SW480 (cell line): Measurements from ENCODE around the gene TRIO.

ENCODE experiments used
- DNase-seq: peaks from one replicate; pipeline ENCODE4 v3.0.0-alpha.2; 2016; ENCODE audit warnings: low spot score

The TRIO gene

GRCh38 chr5:14245132-14245925 is 102.2 kb downstream of the TRIO start:
- DNase-seq: no peak

- DNase-seq: no peak
These were observed 103.4 kb downstream of the TRIO start for GRCh38 chr5:14246350-14247053.

- DNase-seq: no peak
These were observed 103.9 kb downstream of the TRIO start for GRCh38 chr5:14247054-14247386.

DNA sequence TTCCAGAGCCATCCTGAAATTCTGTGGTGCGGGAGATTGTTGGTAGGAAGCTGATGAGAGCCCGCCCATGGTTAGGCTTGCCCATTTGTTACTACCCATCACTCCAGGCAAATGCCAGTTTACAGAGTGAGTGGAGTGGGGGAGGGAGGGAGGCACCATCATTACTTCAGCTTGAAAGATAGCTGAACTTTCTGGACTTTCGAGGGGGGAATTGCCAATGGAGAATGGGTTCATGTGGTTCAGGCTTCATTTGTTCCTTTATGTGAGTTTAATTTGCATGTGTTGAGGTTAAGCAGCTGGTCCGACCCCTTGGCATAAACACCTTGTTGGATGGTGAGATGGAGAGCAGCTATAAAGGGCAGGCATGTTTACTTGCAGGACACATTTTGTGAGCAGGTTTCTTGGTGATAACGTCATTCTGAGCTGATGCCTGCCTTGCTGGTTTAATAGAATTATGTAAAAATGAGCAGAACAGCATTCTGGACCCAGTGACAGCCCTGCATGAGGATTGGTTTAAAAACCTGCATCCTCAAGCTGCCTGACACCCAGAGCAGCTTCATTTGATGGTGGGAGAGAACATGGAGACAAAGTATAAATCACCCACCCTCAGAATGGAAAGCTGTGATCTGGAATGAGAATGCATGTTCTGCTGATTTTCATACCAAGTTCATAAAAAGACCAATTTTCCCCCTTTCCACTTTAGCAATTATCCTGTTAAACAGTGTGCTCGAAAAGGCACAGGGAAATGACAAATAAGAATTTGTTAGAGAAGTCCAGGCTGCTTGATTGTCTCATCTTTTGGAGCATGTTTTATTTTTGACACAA is 106.3 kb downstream of the TRIO start:
- no peak for DNase-seq

GRCh38 chr5:14250084-14250695 is 107.0 kb downstream of the TRIO start:
- DNase-seq: peak; percentile 34

DNA sequence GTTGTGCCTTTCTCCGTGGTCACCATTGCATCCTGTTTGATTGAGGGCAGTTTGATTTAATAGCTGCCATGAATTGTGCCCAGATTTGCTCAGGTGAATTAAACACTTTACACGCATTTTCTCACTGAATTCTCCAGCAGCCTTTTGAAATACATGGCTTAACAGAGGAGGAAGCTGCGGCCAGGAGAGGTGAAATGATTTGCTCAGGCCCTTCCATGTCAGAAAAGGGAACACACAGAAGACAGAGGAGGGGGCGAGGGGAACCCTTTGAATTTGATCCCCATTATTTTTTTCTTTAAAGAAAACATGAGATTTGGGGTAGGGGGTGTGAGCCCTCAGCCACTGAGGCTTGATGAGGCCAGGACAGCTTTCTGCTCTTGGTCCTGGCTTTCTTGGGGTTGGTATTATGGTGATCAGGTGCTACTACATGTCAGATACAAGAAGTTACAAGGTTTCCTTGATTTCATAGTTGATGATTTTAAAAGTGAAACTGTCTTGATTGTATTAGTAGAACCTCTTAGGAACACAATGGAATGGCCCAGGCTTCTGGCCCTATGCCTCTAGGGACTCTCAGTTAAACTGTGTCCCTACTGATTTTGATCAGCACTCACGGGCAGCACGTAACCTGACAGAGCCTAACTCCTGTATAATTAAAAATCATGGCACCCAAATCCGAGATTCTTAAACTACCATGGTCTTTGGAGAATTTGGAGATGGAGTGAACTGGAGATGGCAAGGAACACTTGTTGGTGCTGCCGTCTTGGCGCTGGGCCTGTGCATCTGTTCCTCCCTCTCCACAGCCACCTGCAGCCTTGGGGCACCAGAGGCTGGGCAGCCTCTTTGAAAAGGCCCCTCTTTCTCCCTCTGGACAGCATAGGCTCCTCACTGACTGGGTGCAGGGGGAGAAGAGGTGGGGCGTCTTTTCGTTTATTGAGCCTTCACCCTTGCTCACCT is 107.9 kb downstream of the TRIO start:
- no peak for DNase-seq

DNA sequence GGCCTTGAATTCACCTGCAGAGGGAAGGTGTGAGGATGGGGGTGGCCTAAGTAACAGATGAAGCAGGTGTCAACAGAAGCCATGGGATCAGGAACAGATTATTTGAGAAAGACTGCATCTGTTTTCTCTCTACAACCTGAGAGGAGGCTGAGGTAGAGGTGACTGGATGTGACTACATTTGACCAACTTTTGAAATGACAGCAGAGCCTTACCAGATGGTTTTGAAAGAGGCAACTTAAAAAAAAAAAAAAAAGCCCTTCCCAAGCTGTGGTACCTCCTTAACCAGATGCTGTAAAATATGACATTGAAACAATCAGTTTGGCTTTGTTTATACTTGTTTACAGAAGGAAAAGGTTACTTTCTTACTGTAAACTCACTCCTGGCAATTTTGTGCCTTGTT is 108.6 kb downstream of the TRIO start:
- DNase-seq: no peak

DNA sequence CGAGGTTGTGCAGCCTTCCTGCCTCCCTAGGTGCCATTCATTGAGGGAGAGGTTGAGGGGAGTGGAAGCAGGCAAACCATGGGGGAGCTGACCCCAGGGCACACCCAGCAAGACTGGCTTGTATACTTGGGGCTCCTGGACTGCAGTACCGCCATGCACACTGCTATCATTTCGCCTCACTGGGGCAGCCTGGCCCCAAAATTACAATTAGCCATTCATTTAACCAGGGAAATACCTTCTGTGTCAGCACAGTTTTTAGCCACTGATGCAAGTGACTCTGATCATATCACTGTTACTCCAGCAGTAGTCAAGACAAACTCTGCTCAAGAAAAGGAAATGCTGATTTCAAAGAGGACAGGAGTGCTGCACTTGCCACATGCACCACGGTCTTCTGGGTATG is 109.7 kb downstream of the TRIO start:
- DNase-seq: no peak

GRCh38 chr5:14254686-14255085 is 111.5 kb downstream of the TRIO start:
- no peak for DNase-seq

DNA sequence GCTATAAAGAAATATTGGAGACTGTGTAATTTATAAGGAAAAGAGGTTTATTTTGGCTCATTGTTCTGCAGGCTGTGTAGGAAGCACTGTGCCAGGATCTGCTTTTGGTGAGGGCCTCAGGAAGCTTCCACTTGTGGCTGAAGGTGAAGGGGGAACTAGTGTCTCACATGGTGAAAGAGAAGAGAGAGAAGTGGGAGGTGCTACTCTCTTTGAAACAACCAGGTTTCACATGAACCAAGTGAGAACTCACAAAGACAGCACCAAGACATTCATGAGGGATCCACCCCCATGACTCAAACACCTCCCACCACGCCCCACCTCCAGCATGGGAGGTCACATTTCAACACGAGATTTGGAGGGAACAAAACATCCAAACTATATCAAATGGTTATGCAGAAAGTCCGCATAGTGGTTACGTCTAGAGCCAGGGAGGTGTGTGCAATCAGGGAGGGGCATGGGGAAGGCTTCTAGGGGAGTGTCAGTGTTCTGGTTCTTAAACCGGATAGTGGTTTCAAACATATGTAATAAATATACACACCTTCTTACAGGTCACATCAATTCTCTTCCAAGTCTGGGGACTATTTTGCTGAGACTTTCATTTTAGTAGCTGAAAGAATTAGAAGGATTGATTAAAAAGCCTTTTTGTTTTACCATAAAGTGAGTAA is 113.0 kb downstream of the TRIO start:
- no peak for DNase-seq

DNA sequence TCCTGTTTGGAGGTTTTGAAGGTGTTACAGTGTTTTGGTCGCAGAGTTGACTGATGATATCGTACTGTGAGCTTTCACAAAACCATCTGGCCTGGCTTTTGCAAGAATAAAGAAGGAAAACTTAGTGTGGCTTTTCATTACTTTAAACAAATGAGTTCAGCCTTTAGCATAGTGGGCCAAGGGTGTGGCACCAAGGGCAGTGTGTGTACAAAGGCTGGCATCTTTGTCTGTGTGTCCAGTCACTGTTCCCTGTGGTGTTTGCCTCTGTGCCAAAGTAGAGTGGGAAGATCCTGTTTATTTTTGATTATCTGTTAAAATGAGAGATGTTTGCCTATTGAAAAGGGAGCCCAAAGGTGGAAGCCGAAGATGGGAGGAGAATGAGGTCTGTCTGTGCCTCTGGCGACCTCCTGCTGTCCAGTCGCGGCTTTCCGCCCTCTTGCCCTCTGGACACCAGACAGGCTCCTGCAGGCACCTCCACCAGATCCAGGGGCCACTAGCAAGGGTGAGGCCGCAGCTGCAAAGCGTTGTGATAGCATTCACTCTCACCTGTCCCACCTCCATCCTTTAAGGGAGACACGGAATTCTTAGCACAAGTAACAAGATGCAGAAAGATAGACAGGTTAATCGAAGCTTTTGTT is 113.7 kb downstream of the TRIO start:
- DNase-seq: no peak

DNA sequence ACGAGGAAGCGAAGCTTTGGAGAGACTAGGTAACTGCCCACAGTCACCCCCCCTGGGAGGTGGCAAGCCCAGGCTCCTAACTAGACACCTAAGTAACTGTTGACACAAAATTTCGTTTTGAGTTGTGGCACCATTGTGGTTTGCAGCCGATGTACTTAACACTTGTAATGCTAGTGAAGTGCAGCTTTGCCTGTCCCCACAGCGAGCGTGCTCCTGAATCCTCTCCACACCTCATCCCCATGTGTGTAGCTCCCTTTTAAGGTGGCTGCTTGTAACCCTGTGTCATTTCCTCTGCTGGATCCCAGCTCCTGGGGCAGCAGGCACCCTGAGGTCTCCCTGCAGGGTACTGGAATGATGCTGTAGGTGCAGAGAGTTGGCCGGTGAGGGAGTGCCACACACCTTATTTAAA is 114.9 kb downstream of the TRIO start:
- DNase-seq: no peak

DNA sequence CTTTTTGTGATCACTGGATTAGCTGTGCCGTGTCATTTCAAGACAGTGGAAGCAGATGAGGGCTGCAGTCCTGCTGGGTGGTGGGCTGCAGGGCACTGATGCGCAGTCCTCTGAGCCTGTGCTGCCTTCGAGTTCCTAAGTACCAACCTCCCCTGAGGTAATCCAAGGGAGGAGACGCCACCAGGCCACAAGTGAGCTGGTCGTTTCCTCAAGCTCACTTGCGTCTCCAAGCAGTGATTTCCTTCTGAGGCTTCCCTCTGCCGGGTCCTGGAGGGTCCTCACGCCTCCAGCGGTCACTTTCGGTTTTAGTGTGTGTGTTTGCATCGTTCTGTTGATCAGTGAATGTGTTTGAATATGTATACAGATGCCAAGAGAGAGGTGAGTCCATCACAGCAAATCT is 115.7 kb downstream of the TRIO start:
- DNase-seq: no peak

DNA sequence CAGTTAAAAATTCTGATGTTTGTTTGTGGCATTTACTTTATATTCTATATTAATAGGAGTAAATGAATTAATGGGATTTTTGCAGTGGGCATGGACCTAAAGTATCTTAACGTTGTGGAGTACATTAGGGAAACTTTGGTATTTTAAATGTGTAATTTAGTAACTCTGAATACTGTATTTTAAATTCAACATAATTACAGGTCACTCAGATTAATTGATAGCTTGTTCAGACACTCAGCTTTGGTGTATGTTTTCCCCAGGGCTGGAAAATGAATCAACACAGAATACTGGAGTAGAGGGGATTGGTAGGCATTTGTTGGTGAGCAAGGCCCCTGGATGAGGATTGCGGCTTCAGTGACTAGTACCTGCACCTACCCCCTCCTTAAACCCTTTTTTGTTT is 117.5 kb downstream of the TRIO start:
- DNase-seq: no peak

DNA sequence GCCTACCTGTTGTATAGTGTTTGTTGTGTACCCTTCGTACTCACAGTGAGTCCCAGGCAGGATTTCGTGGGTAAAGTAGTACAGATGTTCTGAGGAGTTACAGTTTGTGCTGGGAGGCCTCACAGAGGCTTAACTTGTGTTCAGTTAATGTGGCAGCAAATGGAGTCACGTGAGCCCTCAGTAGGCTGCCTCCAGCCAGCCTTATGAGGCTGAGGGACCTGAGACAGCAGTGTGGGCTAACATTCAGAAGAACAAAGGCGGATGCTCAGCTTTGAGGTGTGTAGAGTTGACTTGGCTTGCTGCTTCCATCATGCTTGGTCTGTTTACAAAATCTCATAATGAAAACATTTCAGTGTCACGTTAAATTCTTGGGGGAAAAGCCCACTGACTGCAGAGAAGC is 118.1 kb downstream of the TRIO start:
- no peak for DNase-seq

DNA sequence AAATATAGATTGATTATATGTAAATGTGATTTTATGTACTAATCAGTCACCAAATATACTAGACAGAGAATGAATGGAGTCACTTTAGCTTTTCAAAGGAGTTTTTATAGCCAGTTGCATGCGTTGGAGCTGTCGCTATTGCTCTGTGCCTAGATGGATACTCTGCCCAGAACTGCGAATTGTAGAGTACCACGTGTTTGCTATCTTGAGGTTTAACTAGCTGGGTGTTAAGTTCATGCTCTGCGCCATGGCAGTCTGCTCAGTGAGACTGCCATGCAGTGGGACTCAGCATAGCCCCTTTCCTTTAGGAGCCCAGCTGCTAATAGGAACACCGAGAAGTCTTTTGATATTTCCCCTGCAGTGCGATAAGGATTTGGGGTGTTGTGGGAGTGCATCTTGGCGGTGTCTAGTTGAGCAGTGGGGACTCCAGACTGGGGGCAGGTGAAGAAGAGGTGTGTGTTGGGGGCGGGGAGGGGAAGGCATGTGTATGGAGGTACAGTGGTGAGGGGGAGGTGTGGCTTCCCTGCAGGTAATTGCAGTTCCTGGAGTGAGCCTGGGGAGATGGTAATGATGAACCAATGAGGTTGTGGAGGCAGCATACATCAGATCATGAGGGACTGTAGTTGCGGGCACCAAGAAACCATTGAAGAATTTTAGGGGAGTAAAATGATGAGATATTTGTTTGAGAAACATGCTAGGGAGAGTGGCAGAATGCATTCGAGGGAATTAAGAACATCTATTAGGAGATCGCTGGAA is 118.9 kb downstream of the TRIO start:
- no peak for DNase-seq

DNA sequence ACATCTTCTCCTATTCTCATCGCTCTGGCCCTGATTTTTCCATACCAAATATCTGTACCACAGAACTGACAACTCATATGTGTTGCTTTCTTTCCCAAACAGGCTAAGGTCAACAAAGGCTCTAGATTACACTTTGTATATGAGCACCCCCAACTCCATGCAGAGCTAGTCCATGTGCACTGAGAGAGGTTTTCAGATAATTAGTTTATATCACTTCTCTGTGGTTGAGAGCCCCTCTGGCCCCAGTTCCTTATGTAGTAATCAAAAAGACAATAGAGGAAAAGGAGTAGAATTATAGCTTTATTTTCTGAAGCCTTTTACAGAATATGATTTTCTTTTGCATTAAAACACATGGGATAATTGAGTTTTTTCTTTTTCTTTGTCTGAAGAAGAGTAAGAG is 120.0 kb downstream of the TRIO start:
- DNase-seq: no peak

- no peak for DNase-seq
These were observed 120.6 kb downstream of the TRIO start for GRCh38 chr5:14263699-14264098.

- peak; percentile 96 for DNase-seq
These were observed 121.6 kb downstream of the TRIO start for GRCh38 chr5:14264605-14265316.
